Activated T-cell treated with anti-CD3 and anti-CD28 coated beads for 48 hours (primary cell): ENCODE measurements around the gene PHYKPL.

Experiments
- DNase-seq: peaks from one replicate; pipeline ENCODE4 v3.0.0-alpha.2; 2020; ENCODE audit warnings: low read depth

The PHYKPL gene

DNA sequence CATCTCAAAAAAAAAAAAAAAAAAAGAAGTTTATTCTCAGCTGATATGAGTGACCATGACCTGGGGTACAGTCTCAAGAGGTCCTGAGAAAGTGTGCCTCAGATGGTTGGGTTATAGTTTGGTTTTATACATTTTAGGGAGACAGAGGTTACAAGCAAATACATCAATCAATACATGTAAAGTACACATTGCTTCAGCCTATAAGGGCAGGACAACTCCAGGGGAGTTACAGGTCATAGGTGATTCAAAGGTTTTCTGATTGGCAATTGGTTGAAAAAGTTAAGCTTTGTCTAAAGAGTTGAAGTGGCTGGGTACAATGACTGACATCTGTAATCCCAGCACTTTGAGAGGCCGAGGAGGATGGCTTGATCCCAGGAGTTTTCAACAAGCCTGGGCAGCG is 43.2 kb downstream of the PHYKPL start:
- no peak for DNase-seq

DNA sequence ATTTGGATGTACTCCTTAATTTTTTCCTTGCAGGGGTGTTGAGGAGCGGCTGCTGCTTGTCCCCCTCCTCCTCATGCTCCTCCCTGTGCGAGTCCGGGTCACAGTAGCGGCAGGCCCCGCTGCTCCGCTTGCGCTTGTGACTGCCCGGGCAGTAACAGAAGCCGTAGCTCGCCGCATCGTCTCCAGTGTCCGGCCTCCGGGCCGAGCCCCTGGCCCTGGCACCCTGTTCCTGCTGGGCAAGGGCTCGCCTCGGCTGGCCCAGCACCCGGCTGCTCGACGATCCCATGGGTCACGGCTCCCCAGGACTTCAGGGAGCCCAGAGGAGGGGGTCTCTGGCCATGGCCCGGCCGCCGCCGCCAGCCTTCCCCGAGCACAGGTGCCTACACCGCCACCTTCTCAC is 45.6 kb downstream of the PHYKPL start, which contains the start of gene GMCL2:
Gene GMCL2, minus strand, starts transcription at position 358 of the 400 bp plus-strand sequence. Its CDS starts 72 bp downstream, at position 286.
- DNase-seq, result no peak

DNA sequence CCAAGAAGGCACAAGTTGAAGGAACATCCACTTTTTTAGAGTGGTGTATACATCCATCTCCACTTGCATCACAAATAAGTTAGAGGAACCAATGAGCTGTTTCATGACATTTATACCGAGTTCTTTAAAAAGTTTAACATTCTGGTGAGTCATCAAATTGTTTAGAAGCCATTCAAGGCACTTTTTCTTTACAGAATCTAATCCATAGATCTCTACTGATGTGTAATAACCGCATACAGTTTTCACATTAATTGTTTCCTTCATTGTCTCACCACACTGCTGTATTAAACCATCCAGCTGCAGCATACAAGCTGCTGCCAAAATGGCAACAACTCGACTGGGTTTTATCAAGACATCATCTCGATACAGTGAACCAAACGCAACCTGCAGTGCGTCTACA is 46.2 kb downstream of the PHYKPL start:
- no peak for DNase-seq

DNA sequence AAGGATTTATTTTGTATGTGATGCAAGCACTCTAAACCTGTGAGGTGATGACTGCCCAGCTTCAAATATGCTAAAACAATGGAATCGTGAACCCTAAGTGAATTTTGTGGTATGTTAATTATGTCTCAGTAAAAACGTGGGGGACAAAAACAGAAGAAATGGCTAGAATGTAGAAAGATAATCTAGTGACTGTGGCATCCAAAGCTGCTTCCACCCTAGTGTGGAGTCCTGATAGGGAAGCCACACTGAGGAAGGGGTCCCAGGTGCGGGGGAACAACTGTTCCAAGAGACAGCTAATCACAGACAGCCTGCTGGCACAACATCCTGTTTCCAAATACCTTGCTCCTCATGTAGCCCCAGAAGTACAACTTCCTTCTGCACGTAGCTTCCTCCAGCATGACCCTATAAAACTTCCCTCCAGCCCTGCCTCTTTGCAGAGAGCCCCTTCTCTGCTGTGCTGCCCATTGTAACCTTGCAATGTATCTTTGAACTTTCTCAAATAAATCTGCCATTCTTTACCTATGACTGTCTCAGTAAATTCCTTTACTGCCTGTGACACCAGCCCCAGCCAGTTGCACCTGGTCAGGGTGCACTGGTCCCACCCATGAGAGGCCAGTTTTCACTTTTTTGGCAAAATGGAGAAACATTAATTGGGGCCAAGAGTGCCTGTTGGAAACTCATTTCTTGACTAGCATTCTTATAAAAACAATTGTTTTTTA is 50.3 kb downstream of the PHYKPL start:
- no peak for DNase-seq

DNA sequence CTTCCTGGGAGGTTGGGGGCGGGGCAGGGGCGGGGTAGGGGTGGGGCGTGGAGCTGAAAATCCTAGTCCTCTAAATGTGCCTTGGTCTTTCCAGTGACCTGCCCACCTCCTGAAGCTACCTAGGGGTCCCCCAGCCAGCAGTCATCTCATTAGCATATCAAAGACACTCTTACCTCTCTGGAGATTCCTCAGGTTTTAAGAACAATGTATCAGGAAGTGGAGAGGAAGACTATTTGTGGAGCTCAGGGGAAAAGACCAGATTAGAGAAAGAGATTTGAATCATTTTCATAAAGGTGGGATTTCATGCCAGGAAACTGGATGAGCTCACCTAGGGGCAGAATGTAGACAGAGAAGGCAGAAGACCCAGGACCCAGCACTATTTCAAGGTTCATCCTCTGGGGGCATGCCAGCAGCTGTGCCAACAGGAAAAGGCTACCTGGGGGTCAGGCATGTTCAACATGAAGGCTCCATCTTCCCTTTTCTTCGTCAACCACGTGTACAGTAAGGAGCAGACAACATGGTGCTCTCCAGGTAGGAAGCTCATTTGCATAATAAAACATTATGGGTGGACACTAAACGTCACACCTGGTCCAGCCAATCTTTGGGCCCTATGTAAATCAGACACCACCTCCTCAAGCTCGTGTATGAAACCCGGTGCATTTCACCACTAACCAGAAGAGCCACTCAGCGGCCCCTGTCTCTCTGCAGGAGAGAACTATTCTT is 52.3 kb downstream of the PHYKPL start:
- DNase-seq, result no peak

DNA sequence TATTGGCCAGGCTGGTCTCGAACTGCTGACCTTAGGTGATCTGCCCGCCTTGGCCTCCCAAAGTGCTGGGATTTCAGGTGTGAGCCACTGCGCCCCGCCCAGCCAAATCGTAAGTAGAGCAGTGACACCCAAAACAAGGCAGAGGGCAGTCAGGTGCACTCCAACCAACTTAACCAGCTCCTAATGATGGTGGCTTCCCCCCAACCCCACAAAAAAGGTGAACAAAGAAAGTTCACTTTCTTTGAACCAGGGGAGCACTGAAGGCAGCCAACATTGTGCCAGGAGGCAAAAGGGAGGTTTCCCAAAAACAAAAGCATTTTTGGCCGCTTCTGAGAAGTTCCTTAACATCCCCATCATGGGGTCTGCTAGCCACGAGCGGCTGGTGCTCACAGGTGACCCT is 55.0 kb downstream of the PHYKPL start:
- DNase-seq, result no peak

DNA sequence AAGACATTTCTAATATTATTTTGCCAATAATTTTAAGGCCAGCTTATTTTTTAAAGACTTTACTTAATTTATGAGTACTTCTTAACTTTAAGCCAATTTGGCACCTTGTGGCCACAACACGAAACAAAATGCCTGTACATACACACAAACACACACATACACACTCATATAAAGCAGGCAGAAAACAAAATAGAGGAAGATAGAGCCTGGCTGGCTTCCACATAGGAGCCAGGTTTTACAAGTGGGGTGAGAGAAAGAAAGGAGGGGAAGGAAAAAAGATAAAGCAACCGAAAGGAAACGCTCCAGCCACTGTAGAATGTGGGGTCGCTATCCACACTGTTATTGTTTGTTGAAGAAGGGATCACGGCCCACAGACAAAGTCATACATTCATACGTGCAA is 55.8 kb downstream of the PHYKPL start:
- DNase-seq, result no peak

DNA sequence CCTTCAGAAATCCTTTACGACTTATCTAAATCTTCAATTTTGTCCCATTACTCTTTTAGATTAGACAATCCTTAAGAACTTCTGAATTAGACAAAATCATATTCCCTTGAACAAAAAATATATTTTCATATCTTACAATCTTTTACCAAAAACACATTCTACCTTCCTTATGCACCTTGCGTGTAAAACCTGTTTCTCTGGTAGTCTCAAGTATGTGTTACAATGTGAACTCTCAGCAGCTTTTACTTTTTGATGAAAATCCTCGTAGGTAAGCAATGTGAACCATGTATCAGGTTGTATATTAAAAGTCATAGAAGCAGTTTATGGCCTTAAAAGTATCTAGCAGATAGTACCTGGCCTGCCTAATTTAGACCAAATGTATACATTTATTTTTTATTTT is 58.1 kb downstream of the PHYKPL start:
- DNase-seq, result no peak

DNA sequence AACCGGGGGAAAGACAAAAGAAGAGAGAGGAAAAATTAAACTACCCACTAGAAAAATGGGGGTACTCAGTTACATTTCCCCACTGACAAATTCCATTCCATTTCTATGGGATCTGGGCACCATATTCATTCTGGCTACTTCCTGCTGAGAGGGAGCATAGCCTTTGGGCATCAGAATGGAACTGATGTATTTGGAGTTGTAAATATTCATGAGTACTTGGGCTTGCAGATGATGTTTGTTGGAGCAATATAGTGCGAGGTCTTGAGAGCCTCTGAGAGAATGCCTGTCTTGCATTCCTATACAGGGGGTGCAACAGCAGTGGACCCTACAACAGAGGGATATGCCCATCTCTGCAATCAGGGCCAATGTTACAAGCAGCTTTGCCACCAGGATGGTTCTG is 62.1 kb downstream of the PHYKPL start:
- DNase-seq, result no peak

DNA sequence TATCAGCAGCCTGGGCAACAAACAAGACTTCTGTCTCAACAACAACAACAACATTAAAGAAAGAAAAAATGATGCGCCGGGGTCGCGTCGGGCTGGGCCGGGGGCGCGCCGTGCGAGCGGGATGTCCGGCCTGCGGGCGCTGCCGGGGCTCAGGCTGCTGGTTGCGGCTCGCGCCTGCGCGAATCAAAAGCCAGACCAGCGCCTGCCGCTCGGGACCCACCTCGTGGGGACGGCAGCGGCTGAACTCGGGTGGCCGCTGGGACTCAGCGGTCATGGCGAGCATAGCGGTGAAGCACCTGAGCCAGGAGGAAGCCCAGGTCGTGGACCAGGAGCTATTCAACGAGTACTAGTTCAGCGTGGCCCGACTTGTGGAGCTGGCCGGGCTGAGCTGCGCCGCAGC is 67.0 kb downstream of the PHYKPL start:
- DNase-seq, result no peak

DNA sequence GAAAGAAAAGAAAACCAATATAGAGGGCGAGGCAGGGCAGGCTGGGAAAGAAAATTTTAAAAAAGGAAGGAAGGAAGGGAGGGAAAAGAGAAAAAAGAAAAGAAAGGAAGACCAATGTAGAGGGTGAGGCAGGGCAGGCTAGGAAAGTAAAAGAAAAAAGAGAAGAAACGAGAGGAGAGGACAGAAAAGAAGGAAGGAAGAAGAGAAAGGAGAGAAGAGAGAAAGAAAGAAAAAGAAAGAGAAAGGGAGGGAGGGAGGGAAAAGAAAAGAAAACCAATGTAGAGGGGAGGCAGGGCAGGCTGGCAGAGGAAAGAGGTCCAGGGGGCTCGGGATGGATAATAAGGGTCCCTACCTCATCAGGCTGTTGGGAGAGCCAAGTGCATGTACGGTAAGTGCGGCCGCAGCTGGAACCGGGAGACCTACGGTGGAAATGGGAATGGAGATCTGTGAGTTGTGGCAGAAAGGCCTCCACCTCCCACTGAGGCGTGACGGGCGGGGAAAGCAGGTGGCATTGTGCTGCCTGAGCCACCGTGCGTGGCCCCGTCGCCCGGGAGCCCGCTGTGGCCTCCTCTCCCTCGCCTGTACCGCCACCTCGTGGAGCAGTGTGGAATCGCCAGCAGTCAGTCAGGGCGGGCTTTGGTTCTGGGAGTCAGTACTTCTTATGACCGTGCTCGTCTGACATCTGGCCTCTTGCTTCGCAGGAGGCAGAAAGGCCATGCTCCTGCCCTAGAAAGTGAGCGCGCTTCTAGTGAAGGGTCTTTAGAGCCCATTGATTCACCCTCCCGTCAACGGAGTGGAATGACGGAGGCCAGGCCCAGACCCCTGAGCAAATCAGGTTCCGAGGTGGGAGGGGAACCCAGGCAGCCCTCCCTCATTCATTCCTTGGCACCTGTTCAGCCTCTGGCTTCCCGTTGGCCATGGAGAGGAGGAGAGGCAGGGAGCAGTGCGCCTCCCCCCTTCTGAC is 68.5 kb downstream of the PHYKPL start:
- DNase-seq, result peak; percentile 92

DNA sequence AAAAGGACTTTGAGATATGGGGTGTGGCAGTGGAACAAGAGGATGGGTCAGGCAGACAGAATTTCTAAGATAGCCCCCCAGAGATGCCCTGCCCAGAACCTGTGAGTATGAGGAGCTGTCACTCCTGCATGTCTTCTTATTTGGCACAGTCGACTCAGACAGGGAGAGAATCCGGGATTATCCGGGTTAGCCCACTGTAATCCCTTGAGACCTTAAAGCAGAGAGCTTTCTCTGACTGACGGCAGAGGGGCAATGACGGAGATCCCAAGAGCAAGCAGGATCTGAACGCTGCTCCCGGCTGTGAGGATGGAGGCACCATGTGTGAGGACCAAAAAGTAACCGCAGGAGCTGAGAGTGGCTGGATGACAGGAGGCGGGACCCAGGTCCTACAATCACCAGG is 70.1 kb downstream of the PHYKPL start:
- no peak for DNase-seq

DNA sequence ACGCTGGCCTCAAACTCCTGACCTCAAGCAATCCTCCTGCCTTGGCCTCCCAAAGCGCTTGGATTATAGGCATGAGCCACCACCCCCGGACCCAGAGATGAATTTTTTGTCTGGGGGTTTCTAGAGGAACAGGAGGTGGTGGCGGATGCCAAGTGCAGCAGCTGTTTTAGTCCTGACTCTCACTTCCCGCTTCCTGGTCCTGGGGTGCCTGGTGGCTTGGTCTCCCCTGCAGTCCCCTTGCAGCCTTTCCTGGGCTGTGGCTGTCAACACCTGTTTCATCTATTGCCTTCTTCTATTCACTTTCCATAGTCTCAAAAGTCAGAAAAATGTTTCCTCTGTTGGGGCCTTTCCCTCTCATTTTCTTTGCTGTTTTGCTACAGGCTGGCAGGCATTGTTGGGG is 72.4 kb downstream of the PHYKPL start:
- no peak for DNase-seq
